Adrenal gland (tissue), 12 donors: ENCODE results near the gene NRSN2. TPM values are rescaled to one million over a fixed set of nuclear protein-coding genes. Genes with fewer than 3 reads are reported as not detected.

Experiments
- DNase-seq, 7 donors: peaks; one replicate each; pipeline ENCODE4 v3.0.0-alpha.2; 2019 to 2020
- H3K27ac ChIP-seq, 5 donors: fragments of 200-600 bp; sonication (generic) in 4 of 5; 1 replicate in 3 of 5; 2 replicates in 2 of 5; pipeline versions ENCODE4 v1.5.1 to v1.8.0; 2016 to 2020; ENCODE audit warnings: mild to moderate bottlenecking in 1 of 5
- H3K27me3 ChIP-seq: fragments of 200-600 bp; 2 replicates; pipeline ENCODE4 v1.8.0; 2021
- H3K36me3 ChIP-seq, 2 donors: fragments of 200-600 bp; replicated peaks in 1 of 2; 1 replicate in 1 of 2; 2 replicates in 1 of 2; pipeline versions ENCODE4 v1.5.1 to v1.8.0; 2018 to 2022
- H3K4me1 ChIP-seq, 2 donors: fragments of 200-600 bp; replicated peaks in 1 of 2; 1 replicate in 1 of 2; 2 replicates in 1 of 2; pipeline versions ENCODE4 v1.5.1 to v1.8.0; 2018 to 2021
- H3K4me3 ChIP-seq, 4 donors: fragments of 200-600 bp; sonication (generic) in 3 of 4; one replicate each; pipeline ENCODE4 v1.5.1; 2016 to 2018
- H3K9me3 ChIP-seq, 3 donors: fragments of 200-600 bp; sonication (generic) in 1 of 3; replicated peaks in 1 of 3; 1 replicate in 2 of 3; 2 replicates in 1 of 3; pipeline versions ENCODE4 v1.5.1 to v1.8.0; 2016 to 2021
- CTCF ChIP-seq, 6 experiments: fragments of 450-650 bp in 4 of 6; fragments of 200-600 bp in 2 of 6; sonication (generic) in 1 of 6; IDR thresholded peaks; 1 replicate in 5 of 6; 2 replicates in 1 of 6; pipeline versions ENCODE4 v1.5.1 to v1.8.0; 2016 to 2021; ENCODE audit warnings: antibody characterized with exemption in 6 of 6, mild to moderate bottlenecking in 2 of 6, moderate library complexity in 1 of 6
- POLR2A ChIP-seq, 2 donors: fragments of 450-650 bp; IDR thresholded peaks; one replicate each; pipeline ENCODE4 v1.6.1; 2017; ENCODE audit warnings: antibody characterized with exemption in 2 of 2, mild to moderate bottlenecking in 2 of 2, moderate library complexity in 1 of 2
- WGBS, 4 donors: extraction: QIAGEN DNeasy Blood & Tissue Kit in 2 of 4; methylation state at CpG; one replicate each; pipeline versions ENCODE4 v1.1.5 to v1.1.7; 2013 to 2017; 5-methylcytosine and 5-hydroxymethylcytosine counted together
- intact Hi-C, 2 donors: fragments of 100-400 bp; cut with DNase I; formaldehyde crosslinking; loops; one replicate each; pipeline versions ENCODE4 v1.14.1 to v1.15.0; 2022 to 2023
- polyA plus RNA-seq, 3 donors: library from polyadenylated mRNA; stranded (reverse); fragments of 200-250 nt in 2 of 3; fragments of 350-450 nt in 1 of 3; fragmentation: Illumina TruSeq in 1 of 3; extraction: RNeasy Lipid Tissue Mini Kit (QIAGEN cat#74804) in 1 of 3; gene quantifications; one replicate each; pipeline ENCODE4 v1.2.3, GENCODE V29; 2013 to 2014
- total RNA-seq, 9 donors: library from RNA; depleted of rRNA in 4 of 9; stranded (reverse); fragments of >200 nt in 4 of 9; fragments of 120-200 nt in 1 of 9; fragmentation: NEBNext Ultra II Directional in 1 of 9; extraction: Animal tissue kit (Norgen Biotek cat#: 25700) in 1 of 9; gene quantifications; one replicate each; pipeline versions ENCODE4 v1.1.0 to v1.2.4, GENCODE V29; 2013 to 2023
- donor health status: healthy with polysubstance abuse.
- donor health status: Bipolar disorder and iron deficiency.
- donor health status: DM: yes; HTN: yes; CAD: no.
- donor health status: DM: no; HTN: no; CAD: no.
- donor health status: DM: no; HTN: no; CAD: no.
- donor health status: DM: yes; HTN: yes; CAD: no.

The NRSN2 gene
- total and polyA plus RNA-seq, 12 donors = 33.7 to 263 (median 82.1) TPM

- intact Hi-C loops = no loop called here
- Histone ChIP-seq H3K4me3 (peak overlapping the region in 2 of 4 donors; percentile 24 to 68), H3K27ac (peak overlapping the region; percentile 63 to 93 (median 81)), H3K4me1 (peaks cover 8 to 16% of the 10 kb centered on the region in 2 donors), H3K36me3 (no peaks in the 10 kb centered on the region), H3K27me3 (no peaks in the 10 kb centered on the region), H3K9me3 (no peaks in the 10 kb centered on the region)
- WGBS, 4 donors = 2 to 6% (median 5%) methylated on average over 6 of the region's 6 CpGs
- no peak for TF ChIP-seq POLR2A (IDR thresholded peaks at IDR 0.05)
- TF ChIP-seq CTCF (IDR thresholded peaks at IDR 0.05) = no peak
- DNase-seq = peak in 1 of 7 donors; percentile 27
Observed at GRCh38 chr20:309306-309840, 37.5 kb upstream of the NRSN2 start.

GRCh38 chr20:309841-310644 lies 36.9 kb upstream of the NRSN2 start:
- H3K36me3 ChIP-seq = no peaks in the 10 kb centered on the region
- intact Hi-C loops = no loop called here
- peaks cover 8 to 16% of the 10 kb centered on the region in 2 donors for H3K4me1 ChIP-seq
- peak overlapping the region in 2 of 4 donors; percentile 24 to 68 for H3K4me3 ChIP-seq
- WGBS, 4 donors = 2 to 4% (median 3%) methylated on average over 19 to 31 of the region's 31 CpGs
- H3K27me3 ChIP-seq = no peaks in the 10 kb centered on the region
- TF ChIP-seq CTCF (IDR thresholded peaks at IDR 0.05) (peak in 1 of 6 experiments; percentile 3), POLR2A (IDR thresholded peaks at IDR 0.05) (peak in 1 of 2 donors; percentile 64)
- peak overlapping the region; percentile 63 to 93 (median 81) for H3K27ac ChIP-seq
- no peaks in the 10 kb centered on the region for H3K9me3 ChIP-seq
- peak; percentile 98 to 100 (median 100) for DNase-seq

GRCh38 chr20:310645-311044 lies 36.3 kb upstream of the NRSN2 start:
- DNase-seq = no peak
- H3K27me3 ChIP-seq = no peaks in the 10 kb centered on the region
- no peaks in the 10 kb centered on the region for H3K9me3 ChIP-seq
- intact Hi-C loops = no loop called here
- WGBS, 4 donors = 2 to 7% (median 5%) methylated on average over 7 of the region's 7 CpGs
- H3K36me3 ChIP-seq = no peaks in the 10 kb centered on the region
- H3K27ac ChIP-seq = peak overlapping the region in 4 of 5 donors; percentile 8 to 93 (median 32)
- TF ChIP-seq POLR2A (IDR thresholded peaks at IDR 0.05) (no peak), CTCF (IDR thresholded peaks at IDR 0.05) (no peak)
- H3K4me1 ChIP-seq = peaks cover 8 to 16% of the 10 kb centered on the region in 2 donors
- peak overlapping the region in 2 of 4 donors; percentile 24 to 68 for H3K4me3 ChIP-seq

GRCh38 chr20:311609-312008 lies 35.3 kb upstream of the NRSN2 start:
- Histone ChIP-seq H3K4me1 (peaks cover 8 to 16% of the 10 kb centered on the region in 2 donors), H3K4me3 (no peak overlapping the region), H3K27me3 (no peaks in the 10 kb centered on the region), H3K36me3 (no peaks in the 10 kb centered on the region), H3K27ac (no peak overlapping the region), H3K9me3 (no peaks in the 10 kb centered on the region)
- TF ChIP-seq POLR2A (IDR thresholded peaks at IDR 0.05) = no peak
- no peak for TF ChIP-seq CTCF (IDR thresholded peaks at IDR 0.05)
- DNase-seq = no peak
- WGBS, 4 donors = 87 to 92% (median 88%) methylated on average over 7 of the region's 7 CpGs
- intact Hi-C loops = no loop called here
